Keratinocyte (primary cell): ENCODE data around the gene SDK1. TPM values are rescaled to one million over a fixed set of nuclear protein-coding genes. Genes with fewer than 3 reads are reported as not detected.
A peak's percentile ranks its signal among the peaks of the same experiment; 100 is the strongest.

Experiments
- DNase-seq: peaks from one replicate; pipeline ENCODE4 v3.0.0-alpha.2; 2011; ENCODE audit warnings: low read depth, missing footprints, low spot score
- FAIRE-seq: peaks from 2 replicates; lab custom pipeline; 2011; peaks lifted over from hg19 to GRCh38; lab: Jason Lieb, UNC
- H2AFZ ChIP-seq: 2 replicates; pipeline ENCODE4 v1.6.0; 2012; ENCODE audit warnings: low read length, control low read depth, inconsistent platforms; ENCODE audit not compliant: control insufficient read depth
- H3K27ac ChIP-seq: 2 replicates; pipeline ENCODE4 v1.5.1; 2011; ENCODE audit warnings: low read length; ENCODE audit not compliant: control insufficient read depth, insufficient read depth
- H3K27me3 ChIP-seq: 3 replicates; pipeline ENCODE4 v1.6.0; 2011; ENCODE audit warnings: low read length; ENCODE audit not compliant: control insufficient read depth, insufficient read depth; ENCODE audit errors: extremely low read depth
- H3K36me3 ChIP-seq, 2 experiments: 2 replicates in 1 of 2; 3 replicates in 1 of 2; pipeline ENCODE4 v1.5.1; 2011; ENCODE audit warnings: low read length in 2 of 2, mild to moderate bottlenecking in 1 of 2; ENCODE audit not compliant: control insufficient read depth in 2 of 2, insufficient read depth in 2 of 2; ENCODE audit errors: extremely low read depth in 1 of 2
- H3K4me1 ChIP-seq: 3 replicates; pipeline ENCODE4 v1.5.1; 2011; ENCODE audit warnings: low read length; ENCODE audit not compliant: control insufficient read depth, insufficient read depth; ENCODE audit errors: extremely low read depth
- H3K4me2 ChIP-seq: 3 replicates; pipeline ENCODE4 v1.6.0; 2011; ENCODE audit warnings: low read depth, low read length; ENCODE audit not compliant: control insufficient read depth, insufficient read depth; ENCODE audit errors: extremely low read depth
- H3K4me3 ChIP-seq, 3 experiments: fragments of 200-600 bp in 1 of 3; sonication (generic) in 1 of 3; 2 replicates in 2 of 3; 3 replicates in 1 of 3; pipeline ENCODE4 v1.5.1; 2011 to 2016; ENCODE audit warnings: low read length in 3 of 3, mild to moderate bottlenecking in 3 of 3, control low read depth in 2 of 3, inconsistent platforms in 1 of 3, low read depth in 1 of 3, mixed read lengths in 1 of 3, mixed run types in 1 of 3, moderate library complexity in 1 of 3; ENCODE audit not compliant: control insufficient read depth in 2 of 3, insufficient read depth in 2 of 3; ENCODE audit errors: extremely low read depth in 1 of 3
- H3K79me2 ChIP-seq: 2 replicates; pipeline ENCODE4 v1.6.0; 2012; ENCODE audit warnings: low read length; ENCODE audit not compliant: control insufficient read depth, insufficient read depth
- H3K9ac ChIP-seq: 3 replicates; pipeline ENCODE4 v1.6.0; 2011; ENCODE audit warnings: low read length; ENCODE audit not compliant: control insufficient read depth, insufficient read depth; ENCODE audit errors: extremely low read depth
- H3K9me1 ChIP-seq: 3 replicates; pipeline ENCODE4 v1.6.0; 2011; ENCODE audit warnings: low read length; ENCODE audit not compliant: control insufficient read depth, insufficient read depth; ENCODE audit errors: extremely low read depth
- H3K9me3 ChIP-seq: 2 replicates; pipeline ENCODE4 v1.5.1; 2012; ENCODE audit warnings: low read depth, low read length; ENCODE audit not compliant: control insufficient read depth
- H4K20me1 ChIP-seq: 3 replicates; pipeline ENCODE4 v1.6.0; 2011; ENCODE audit warnings: low read length; ENCODE audit not compliant: control insufficient read depth, insufficient read depth; ENCODE audit errors: extremely low read depth
- EZH2 ChIP-seq: IDR thresholded peaks from one replicate; pipeline ENCODE4 v1.6.1; 2012; ENCODE audit warnings: inconsistent platforms, mild to moderate bottlenecking, low read length, moderate library complexity
- dilution Hi-C: fragments of 300-500 bp; cut with MboI; formaldehyde crosslinking; loops from one replicate; pipeline ENCODE4 v1.7.0; 2020; ENCODE audit warnings: low sequenced_read_pairs; ENCODE audit not compliant: extremely low pct_ligation_motif_present
- polyA plus RNA-seq, 5 experiments: library from polyadenylated mRNA; depleted of rRNA in 3 of 5; stranded (reverse) in 3 of 5; stranded (forward) in 1 of 5; unstranded in 1 of 5; fragments of >200 nt; gene quantifications; 1 replicate in 1 of 5; 2 replicates in 3 of 5; 3 replicates in 1 of 5; pipeline versions ENCODE4 v1.2.1 to v1.2.3, GENCODE V29; 2011 to 2012; ENCODE audit warnings: missing spikeins in 2 of 5, low read depth in 1 of 5, low replicate concordance in 1 of 5
- TF ChIP-seq, protein P1 (sequence below), 3 experiments: IDR thresholded peaks in 1 of 3; conservative IDR thresholded peaks in 1 of 3; optimal IDR thresholded peaks in 1 of 3; 2 replicates in 2 of 3; 3 replicates in 1 of 3; pipeline versions ENCODE3 to v1.5.1; 2011; ENCODE audit warnings: low read length in 3 of 3, mild to moderate bottlenecking in 3 of 3, moderate library complexity in 2 of 3, control low read depth in 1 of 3, inconsistent platforms in 1 of 3; ENCODE audit not compliant: insufficient read depth in 2 of 3; ENCODE audit errors: extremely low read depth in 1 of 3

Gene SDK1
- polyA plus RNA-seq, 1 donor (not counting 4 experiments of a cell fraction or from before 2014, with no cell fraction given), result 0.66 TPM

DNA sequence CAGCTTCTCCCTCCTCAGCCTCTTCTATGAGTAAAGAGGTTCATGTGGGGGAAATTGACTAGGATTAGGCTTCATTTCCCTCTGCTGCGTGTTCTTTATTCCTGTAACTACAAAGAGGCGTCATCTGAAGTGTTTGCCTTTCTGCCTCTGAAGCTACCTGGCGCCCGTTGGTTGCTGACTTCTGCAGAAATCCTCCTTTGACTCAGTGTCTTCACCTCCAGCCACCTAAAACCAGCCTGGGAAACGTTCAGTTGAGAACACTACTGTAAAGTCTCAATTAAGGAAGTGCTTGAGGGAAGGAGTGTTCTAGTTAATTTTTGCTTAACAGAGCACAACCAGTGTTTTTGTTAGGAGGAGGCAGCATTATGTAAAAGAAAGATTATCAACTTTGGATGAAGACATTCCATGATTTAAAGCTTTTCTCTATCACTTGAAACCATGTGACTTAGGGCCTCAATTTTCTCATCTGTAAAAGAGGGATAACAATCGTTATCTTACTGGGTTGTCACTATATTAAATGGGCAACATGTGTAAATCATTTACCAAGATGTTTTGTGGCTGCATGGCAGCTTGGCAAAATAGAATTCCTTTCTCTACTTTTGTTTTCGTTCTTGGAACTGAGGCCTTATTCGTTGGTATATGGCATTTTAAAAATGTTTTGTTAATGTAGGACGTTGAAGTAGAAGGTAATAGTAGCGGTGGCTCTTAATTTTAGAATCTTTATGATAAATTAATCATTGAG, 642.9 kb downstream of the SDK1 start:
- Histone ChIP-seq H3K4me2 (peak overlapping the region; percentile 56), H3K27me3 (no peaks in the 10 kb centered on the region)
- FAIRE-seq, result no peak

DNA sequence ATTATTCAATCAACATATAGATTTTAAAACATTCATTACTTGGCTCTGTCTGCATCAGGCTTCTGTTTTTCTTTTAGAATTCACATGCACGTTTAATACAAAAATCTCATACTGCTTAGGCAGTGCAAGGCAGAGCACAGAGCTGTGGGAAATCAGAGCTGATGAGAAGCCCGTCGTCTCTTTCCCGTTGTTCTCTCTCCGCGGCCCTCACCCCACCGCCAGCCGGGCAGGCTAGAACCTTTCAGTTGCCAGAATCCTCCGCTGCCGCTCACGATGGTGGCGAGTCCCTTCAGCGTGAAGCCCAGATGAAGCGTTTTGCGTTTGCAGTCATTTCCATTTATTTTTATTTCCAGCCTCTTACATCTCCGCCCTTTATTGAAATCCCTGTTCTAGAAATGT, 648.2 kb downstream of the SDK1 start:
- Histone ChIP-seq H3K9me3 (no peaks in the 10 kb centered on the region), H3K9ac (no peak overlapping the region), H3K4me1 (peaks cover 4% of the 10 kb centered on the region), H3K4me2 (no peak overlapping the region), H3K27me3 (no peaks in the 10 kb centered on the region), H3K36me3 (peaks cover 0 to 4% of the 10 kb centered on the region in 2 experiments), H3K9me1 (no peaks in the 10 kb centered on the region), H4K20me1 (no peaks in the 10 kb centered on the region), H3K27ac (no peak overlapping the region), H3K79me2 (no peaks in the 10 kb centered on the region), H2AFZ (no peak overlapping the region), H3K4me3 (no peak overlapping the region)
- DNase-seq (no peak), FAIRE-seq (no peak)
- TF ChIP-seq EZH2, result no peak
- TF ChIP-seq, protein P1, sequence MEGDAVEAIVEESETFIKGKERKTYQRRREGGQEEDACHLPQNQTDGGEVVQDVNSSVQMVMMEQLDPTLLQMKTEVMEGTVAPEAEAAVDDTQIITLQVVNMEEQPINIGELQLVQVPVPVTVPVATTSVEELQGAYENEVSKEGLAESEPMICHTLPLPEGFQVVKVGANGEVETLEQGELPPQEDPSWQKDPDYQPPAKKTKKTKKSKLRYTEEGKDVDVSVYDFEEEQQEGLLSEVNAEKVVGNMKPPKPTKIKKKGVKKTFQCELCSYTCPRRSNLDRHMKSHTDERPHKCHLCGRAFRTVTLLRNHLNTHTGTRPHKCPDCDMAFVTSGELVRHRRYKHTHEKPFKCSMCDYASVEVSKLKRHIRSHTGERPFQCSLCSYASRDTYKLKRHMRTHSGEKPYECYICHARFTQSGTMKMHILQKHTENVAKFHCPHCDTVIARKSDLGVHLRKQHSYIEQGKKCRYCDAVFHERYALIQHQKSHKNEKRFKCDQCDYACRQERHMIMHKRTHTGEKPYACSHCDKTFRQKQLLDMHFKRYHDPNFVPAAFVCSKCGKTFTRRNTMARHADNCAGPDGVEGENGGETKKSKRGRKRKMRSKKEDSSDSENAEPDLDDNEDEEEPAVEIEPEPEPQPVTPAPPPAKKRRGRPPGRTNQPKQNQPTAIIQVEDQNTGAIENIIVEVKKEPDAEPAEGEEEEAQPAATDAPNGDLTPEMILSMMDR (optimal IDR thresholded peaks at IDR 0.05 in 1 of 3, IDR thresholded peaks at IDR 0.05 in 1 of 3, conservative IDR thresholded peaks at IDR 0.05 in 1 of 3; ENCODE audit: extremely low read depth in 1 of 3, insufficient read depth in 2 of 3, low read length in 3 of 3), result no peak
- dilution Hi-C loops, result no loop called here

More for the DNA sequence above, 642.9 kb downstream of the SDK1 start:
- dilution Hi-C loops, result no loop called here
- no peaks in the 10 kb centered on the region for H3K9me3 ChIP-seq
- no peak overlapping the region for H3K27ac ChIP-seq
- no peak overlapping the region for H3K4me3 ChIP-seq
- no peaks in the 10 kb centered on the region for H3K36me3 ChIP-seq
- no peak for TF ChIP-seq EZH2
- TF ChIP-seq, protein P1 (optimal IDR thresholded peaks at IDR 0.05 in 1 of 3, IDR thresholded peaks at IDR 0.05 in 1 of 3, conservative IDR thresholded peaks at IDR 0.05 in 1 of 3; ENCODE audit: extremely low read depth in 1 of 3, insufficient read depth in 2 of 3, low read length in 3 of 3), result no peak
- no peaks in the 10 kb centered on the region for H4K20me1 ChIP-seq
- peaks cover 10% of the 10 kb centered on the region for H3K4me1 ChIP-seq
- H3K9ac ChIP-seq, result no peak overlapping the region
- no peaks in the 10 kb centered on the region for H3K9me1 ChIP-seq
- DNase-seq, result no peak
- H2AFZ ChIP-seq, result no peak overlapping the region
- no peaks in the 10 kb centered on the region for H3K79me2 ChIP-seq
